ENCODE measurements around the gene HMCES.

Gene HMCES

DNA sequence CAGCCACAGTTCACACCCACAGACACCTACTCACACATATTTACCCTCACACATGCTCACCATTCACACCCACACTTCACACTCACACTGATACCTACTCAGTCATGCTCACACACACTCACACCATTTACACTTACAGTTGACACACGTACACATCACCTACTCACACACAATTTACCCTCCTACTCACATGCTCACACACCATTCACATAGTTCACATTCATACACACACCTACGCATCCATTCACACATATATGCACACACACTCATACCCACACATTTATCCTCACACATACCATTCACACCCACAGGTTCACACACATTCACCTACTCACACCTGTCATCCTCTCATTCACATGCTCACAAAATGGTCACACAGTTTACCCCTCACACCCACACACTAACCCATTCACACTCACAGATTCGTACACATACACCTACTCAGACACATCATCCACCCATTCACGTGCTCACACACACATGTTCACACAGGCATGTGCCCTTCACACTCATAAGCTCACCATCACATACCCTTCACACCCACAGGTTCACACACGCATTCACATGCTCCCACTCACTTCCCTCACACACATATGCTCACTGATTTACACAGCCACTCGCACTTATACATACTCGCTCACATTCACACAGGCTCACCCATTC, 42.3 kb downstream of the HMCES start:
- POLR2A ChIA-PET = no interaction called here
- CTCF ChIA-PET = interaction anchor here (0.6 to 0.8 kb wide), 2 partner anchors 350 to 555 kb away, joined by 3 to 4 read pairs; no protein-coding TSS in a partner anchor
- Histone ChIP-seq H3K4me1 (ENCODE audit: control insufficient read depth, insufficient read depth, low read length) (no peaks in the 10 kb centered on the region), H3K4me3 (ENCODE audit: low read depth, low read length) (no peak overlapping the region), H3K36me3 (ENCODE audit: control insufficient read depth in 2 of 2, insufficient read depth in 1 of 2, low read length in 2 of 2) (peaks cover 0 to 38% of the 10 kb centered on the region in 2 experiments; a peak in 1 of 3 replicates), H3K27ac (ENCODE audit: extremely low read depth, low read depth, low read length) (no peak overlapping the region), H3K9me3 (ENCODE audit: control insufficient read depth, insufficient read depth, low read depth, low read length) (no peaks in the 10 kb centered on the region)
- TF ChIP-seq KLF8 (tag by site-specific recombination; IDR thresholded peaks at IDR 0.05) = no peak
- no peak for TF ChIP-seq ZNF138 (tag by site-specific recombination; IDR thresholded peaks at IDR 0.05; ENCODE audit: borderline replicate concordance)
- no peak for TF ChIP-seq YY2 (tag by site-specific recombination; IDR thresholded peaks at IDR 0.05)
- no peak for TF ChIP-seq ZNF48 (tag by site-specific recombination; IDR thresholded peaks at IDR 0.05)
- TF ChIP-seq, protein P1, sequence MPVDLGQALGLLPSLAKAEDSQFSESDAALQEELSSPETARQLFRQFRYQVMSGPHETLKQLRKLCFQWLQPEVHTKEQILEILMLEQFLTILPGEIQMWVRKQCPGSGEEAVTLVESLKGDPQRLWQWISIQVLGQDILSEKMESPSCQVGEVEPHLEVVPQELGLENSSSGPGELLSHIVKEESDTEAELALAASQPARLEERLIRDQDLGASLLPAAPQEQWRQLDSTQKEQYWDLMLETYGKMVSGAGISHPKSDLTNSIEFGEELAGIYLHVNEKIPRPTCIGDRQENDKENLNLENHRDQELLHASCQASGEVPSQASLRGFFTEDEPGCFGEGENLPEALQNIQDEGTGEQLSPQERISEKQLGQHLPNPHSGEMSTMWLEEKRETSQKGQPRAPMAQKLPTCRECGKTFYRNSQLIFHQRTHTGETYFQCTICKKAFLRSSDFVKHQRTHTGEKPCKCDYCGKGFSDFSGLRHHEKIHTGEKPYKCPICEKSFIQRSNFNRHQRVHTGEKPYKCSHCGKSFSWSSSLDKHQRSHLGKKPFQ (tag by site-specific recombination; IDR thresholded peaks at IDR 0.05) = peak; percentile 100
- no peak for TF ChIP-seq ZNF747 (tag by site-specific recombination; IDR thresholded peaks at IDR 0.05)
- peak; percentile 96 for TF ChIP-seq EGR2 (tag by site-specific recombination; IDR thresholded peaks at IDR 0.05; ENCODE audit: low read depth)
- TF ChIP-seq ZNF155 (tag by site-specific recombination; IDR thresholded peaks at IDR 0.05) = no peak
- no peak for TF ChIP-seq ZBTB1 (tag by site-specific recombination; IDR thresholded peaks at IDR 0.05)
- TF ChIP-seq, protein P2, sequence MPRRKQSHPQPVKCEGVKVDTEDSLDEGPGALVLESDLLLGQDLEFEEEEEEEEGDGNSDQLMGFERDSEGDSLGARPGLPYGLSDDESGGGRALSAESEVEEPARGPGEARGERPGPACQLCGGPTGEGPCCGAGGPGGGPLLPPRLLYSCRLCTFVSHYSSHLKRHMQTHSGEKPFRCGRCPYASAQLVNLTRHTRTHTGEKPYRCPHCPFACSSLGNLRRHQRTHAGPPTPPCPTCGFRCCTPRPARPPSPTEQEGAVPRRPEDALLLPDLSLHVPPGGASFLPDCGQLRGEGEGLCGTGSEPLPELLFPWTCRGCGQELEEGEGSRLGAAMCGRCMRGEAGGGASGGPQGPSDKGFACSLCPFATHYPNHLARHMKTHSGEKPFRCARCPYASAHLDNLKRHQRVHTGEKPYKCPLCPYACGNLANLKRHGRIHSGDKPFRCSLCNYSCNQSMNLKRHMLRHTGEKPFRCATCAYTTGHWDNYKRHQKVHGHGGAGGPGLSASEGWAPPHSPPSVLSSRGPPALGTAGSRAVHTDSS (tag by site-specific recombination; IDR thresholded peaks at IDR 0.05) = no peak
- peak; percentile 99 for TF ChIP-seq ZFHX2 (tag by site-specific recombination; conservative IDR thresholded peaks at IDR 0.05)
- TF ChIP-seq ZNF623 (tag by site-specific recombination; IDR thresholded peaks at IDR 0.05) = no peak

- no peaks in the 10 kb centered on the region for H3K4me1 ChIP-seq (ENCODE audit: control insufficient read depth, insufficient read depth, low read length)
- POLR2A ChIA-PET = no interaction called here
- no peak overlapping the region for H3K4me3 ChIP-seq (ENCODE audit: low read depth, low read length)
- H3K9me3 ChIP-seq (ENCODE audit: control insufficient read depth, insufficient read depth, low read depth, low read length) = no peaks in the 10 kb centered on the region
- TF ChIP-seq ZBTB48 (tag by site-specific recombination; IDR thresholded peaks at IDR 0.05) (no peak), ZNF175 (tag by site-specific recombination; IDR thresholded peaks at IDR 0.05) (no peak), ELK4 (IDR thresholded peaks at IDR 0.05; ENCODE audit: borderline replicate concordance, low read depth, low read length) (no peak), ZBTB20 (tag by site-specific recombination; IDR thresholded peaks at IDR 0.05) (no peak)
- H3K27ac ChIP-seq (ENCODE audit: extremely low read depth, low read depth, low read length) = no peak overlapping the region
- CTCF ChIA-PET = interaction anchor here (0.6 kb wide), 1 partner anchor 556 kb away, joined by 4 read pairs; no protein-coding TSS in a partner anchor
- H3K36me3 ChIP-seq (ENCODE audit: control insufficient read depth in 2 of 2, insufficient read depth in 1 of 2, low read length in 2 of 2) = peaks cover 0 to 38% of the 10 kb centered on the region in 2 experiments; a peak in 1 of 3 replicates
These were observed 43.2 kb downstream of the HMCES start for GRCh38 chr3:129321887-129322286.

- ChIA-PET POLR2A (interaction anchor here (1.6 kb wide), 1 partner anchor 8 kb away, joined by 4 read pairs; a partner anchor contains a TSS), CTCF (no interaction called here)
- Histone ChIP-seq H3K36me3 (ENCODE audit: control insufficient read depth in 2 of 2, insufficient read depth in 1 of 2, low read length in 2 of 2) (peaks cover 0 to 34% of the 10 kb centered on the region in 2 experiments; a peak in 1 of 3 replicates), H3K4me3 (ENCODE audit: low read depth, low read length) (no peak overlapping the region), H3K4me1 (ENCODE audit: control insufficient read depth, insufficient read depth, low read length) (no peaks in the 10 kb centered on the region), H3K27ac (ENCODE audit: extremely low read depth, low read depth, low read length) (no peak overlapping the region), H3K9me3 (ENCODE audit: control insufficient read depth, insufficient read depth, low read depth, low read length) (no peaks in the 10 kb centered on the region)
- TF ChIP-seq, protein P3, sequence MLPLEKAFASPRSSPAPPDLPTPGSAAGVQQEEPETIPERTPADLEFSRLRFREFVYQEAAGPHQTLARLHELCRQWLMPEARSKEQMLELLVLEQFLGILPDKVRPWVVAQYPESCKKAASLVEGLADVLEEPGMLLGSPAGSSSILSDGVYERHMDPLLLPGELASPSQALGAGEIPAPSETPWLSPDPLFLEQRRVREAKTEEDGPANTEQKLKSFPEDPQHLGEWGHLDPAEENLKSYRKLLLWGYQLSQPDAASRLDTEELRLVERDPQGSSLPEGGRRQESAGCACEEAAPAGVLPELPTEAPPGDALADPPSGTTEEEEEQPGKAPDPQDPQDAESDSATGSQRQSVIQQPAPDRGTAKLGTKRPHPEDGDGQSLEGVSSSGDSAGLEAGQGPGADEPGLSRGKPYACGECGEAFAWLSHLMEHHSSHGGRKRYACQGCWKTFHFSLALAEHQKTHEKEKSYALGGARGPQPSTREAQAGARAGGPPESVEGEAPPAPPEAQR (tag by site-specific recombination; IDR thresholded peaks at IDR 0.05) = no peak
- TF ChIP-seq ZBTB48 (tag by site-specific recombination; IDR thresholded peaks at IDR 0.05) (no peak), ZNF133 (tag by site-specific recombination; IDR thresholded peaks at IDR 0.05) (no peak), ZNF423 (tag by site-specific recombination; IDR thresholded peaks at IDR 0.05) (no peak)
- TF ChIP-seq, protein P4, sequence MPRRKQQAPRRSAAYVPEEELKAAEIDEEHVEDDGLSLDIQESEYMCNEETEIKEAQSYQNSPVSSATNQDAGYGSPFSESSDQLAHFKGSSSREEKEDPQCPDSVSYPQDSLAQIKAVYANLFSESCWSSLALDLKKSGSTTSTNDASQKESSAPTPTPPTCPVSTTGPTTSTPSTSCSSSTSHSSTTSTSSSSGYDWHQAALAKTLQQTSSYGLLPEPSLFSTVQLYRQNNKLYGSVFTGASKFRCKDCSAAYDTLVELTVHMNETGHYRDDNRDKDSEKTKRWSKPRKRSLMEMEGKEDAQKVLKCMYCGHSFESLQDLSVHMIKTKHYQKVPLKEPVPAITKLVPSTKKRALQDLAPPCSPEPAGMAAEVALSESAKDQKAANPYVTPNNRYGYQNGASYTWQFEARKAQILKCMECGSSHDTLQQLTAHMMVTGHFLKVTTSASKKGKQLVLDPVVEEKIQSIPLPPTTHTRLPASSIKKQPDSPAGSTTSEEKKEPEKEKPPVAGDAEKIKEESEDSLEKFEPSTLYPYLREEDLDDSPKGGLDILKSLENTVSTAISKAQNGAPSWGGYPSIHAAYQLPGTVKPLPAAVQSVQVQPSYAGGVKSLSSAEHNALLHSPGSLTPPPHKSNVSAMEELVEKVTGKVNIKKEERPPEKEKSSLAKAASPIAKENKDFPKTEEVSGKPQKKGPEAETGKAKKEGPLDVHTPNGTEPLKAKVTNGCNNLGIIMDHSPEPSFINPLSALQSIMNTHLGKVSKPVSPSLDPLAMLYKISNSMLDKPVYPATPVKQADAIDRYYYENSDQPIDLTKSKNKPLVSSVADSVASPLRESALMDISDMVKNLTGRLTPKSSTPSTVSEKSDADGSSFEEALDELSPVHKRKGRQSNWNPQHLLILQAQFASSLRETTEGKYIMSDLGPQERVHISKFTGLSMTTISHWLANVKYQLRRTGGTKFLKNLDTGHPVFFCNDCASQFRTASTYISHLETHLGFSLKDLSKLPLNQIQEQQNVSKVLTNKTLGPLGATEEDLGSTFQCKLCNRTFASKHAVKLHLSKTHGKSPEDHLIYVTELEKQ (tag by site-specific recombination; IDR thresholded peaks at IDR 0.05; ENCODE audit: borderline replicate concordance) = no peak
These were observed 45.1 kb downstream of the HMCES start for GRCh38 chr3:129323651-129324294.
